H1 (cell line): ENCODE data around the gene NRP2. TPM values are rescaled to one million over a fixed set of nuclear protein-coding genes. Genes with fewer than 3 reads are reported as not detected.

Experiments
- CTCF ChIA-PET: fragments of 300-600 bp; sonication (Branson Sonifier 250); formaldehyde crosslinking; loops from one replicate; lab custom pipeline; 2021; ENCODE audit not compliant: partially characterized antibody; lab: Charles Lee
- POLR2A ChIA-PET: fragments of 300-600 bp; sonication (Branson Sonifier 250); formaldehyde crosslinking; loops from one replicate; lab custom pipeline; 2021; ENCODE audit warnings: inconsistent platforms; ENCODE audit not compliant: partially characterized antibody; lab: Charles Lee
- DNase-seq, 2 experiments: peaks; one replicate each; pipeline versions ENCODE4 v3.0.0 to v3.0.0-alpha.2; 2010 to 2022; ENCODE audit warnings: low spot score in 2 of 2, low read depth in 1 of 2, mixed read lengths in 1 of 2
- FAIRE-seq: peaks from 2 replicates; lab custom pipeline; 2011; peaks lifted over from hg19 to GRCh38; lab: Jason Lieb, UNC
- H2AFZ ChIP-seq: 2 replicates; pipeline ENCODE4 v1.8.1; 2012; ENCODE audit warnings: low read length, inconsistent platforms
- H2AK5ac ChIP-seq: 2 replicates; pipeline ENCODE4 v1.6.1; 2013; ENCODE audit warnings: low read depth, low read length
- H2BK120ac ChIP-seq: replicated peaks from 2 replicates; pipeline ENCODE3; 2013; ENCODE audit warnings: low read depth, low read length, inconsistent platforms
- H2BK12ac ChIP-seq: 2 replicates; pipeline ENCODE4 v1.6.1; 2013; ENCODE audit warnings: low read depth, low read length
- H2BK15ac ChIP-seq: 2 replicates; pipeline ENCODE4 v1.6.1; 2013; ENCODE audit warnings: low read length
- H2BK20ac ChIP-seq: 2 replicates; pipeline ENCODE4 v1.6.1; 2013; ENCODE audit warnings: low read length
- H2BK5ac ChIP-seq: 2 replicates; pipeline ENCODE4 v1.6.1; 2013; ENCODE audit warnings: low read depth, low read length
- H3K14ac ChIP-seq: 2 replicates; pipeline ENCODE4 v1.6.1; 2013; ENCODE audit warnings: inconsistent platforms; ENCODE audit not compliant: insufficient read length
- H3K18ac ChIP-seq: 2 replicates; pipeline ENCODE4 v1.6.1; 2013; ENCODE audit warnings: low read length; ENCODE audit errors: extremely low read depth
- H3K23ac ChIP-seq: 2 replicates; pipeline ENCODE4 v1.6.1; 2013; ENCODE audit warnings: inconsistent platforms; ENCODE audit not compliant: insufficient read length
- H3K23me2 ChIP-seq: 2 replicates; pipeline ENCODE4 v1.6.1; 2013; ENCODE audit warnings: low read depth, low read length
- H3K27ac ChIP-seq: 2 replicates; pipeline ENCODE4 v1.6.1; 2011; ENCODE audit warnings: low read depth, low read length, inconsistent platforms
- H3K27me3 ChIP-seq, 4 experiments: replicated peaks in 1 of 4; 1 replicate in 1 of 4; 2 replicates in 3 of 4; pipeline versions ENCODE4 v1.6.1 to v1.8.1; 2011 to 2013; ENCODE audit warnings: low read length in 3 of 4, mild to moderate bottlenecking in 3 of 4, inconsistent platforms in 2 of 4, mixed read lengths in 2 of 4, moderate library complexity in 1 of 4; ENCODE audit not compliant: control insufficient read depth in 3 of 4, insufficient read depth in 3 of 4; ENCODE audit errors: extremely low read depth in 1 of 4
- H3K36me3 ChIP-seq, 4 experiments: 2 replicates each; pipeline versions ENCODE4 v1.6.1 to v1.8.1; 2011 to 2013; ENCODE audit warnings: mild to moderate bottlenecking in 4 of 4, low read length in 3 of 4, moderate library complexity in 2 of 4, control low read depth in 1 of 4, inconsistent platforms in 1 of 4; ENCODE audit not compliant: insufficient read depth in 4 of 4, control insufficient read depth in 2 of 4
- H3K4ac ChIP-seq: replicated peaks from 2 replicates; pipeline ENCODE3; 2013; ENCODE audit warnings: low read length, low read depth, mixed read lengths, inconsistent platforms; ENCODE audit not compliant: insufficient read length
- H3K4me1 ChIP-seq, 4 experiments: replicated peaks in 1 of 4; 1 replicate in 1 of 4; 2 replicates in 3 of 4; pipeline versions ENCODE4 v1.6.1 to v1.8.1; 2011 to 2013; ENCODE audit warnings: low read length in 3 of 4, inconsistent platforms in 2 of 4, mixed read lengths in 1 of 4; ENCODE audit not compliant: insufficient read depth in 4 of 4, control insufficient read depth in 3 of 4
- H3K4me2 ChIP-seq, 2 experiments: 2 replicates each; pipeline versions ENCODE4 v1.6.1 to v1.8.1; 2011 to 2013; ENCODE audit warnings: low read depth in 2 of 2, low read length in 2 of 2, control low read depth in 1 of 2, inconsistent platforms in 1 of 2, mild to moderate bottlenecking in 1 of 2; ENCODE audit not compliant: insufficient read depth in 1 of 2
- H3K4me3 ChIP-seq, 4 experiments: fragments of 200-600, 300-600 bp in 1 of 4; sonication (generic), shearing (Covaris generic), sonication (Bioruptor Twin) in 1 of 4; 2 replicates each; pipeline versions ENCODE4 v1.5.1 to v1.8.1; 2011 to 2016; ENCODE audit warnings: low read length in 4 of 4, low read depth in 3 of 4, control low read depth in 2 of 4, inconsistent platforms in 2 of 4, mild to moderate bottlenecking in 2 of 4, mixed read lengths in 1 of 4, moderate library complexity in 1 of 4; ENCODE audit not compliant: insufficient read depth in 2 of 4; ENCODE audit errors: extremely low read depth in 1 of 4
- H3K56ac ChIP-seq: replicated peaks from 2 replicates; pipeline ENCODE3; 2013; ENCODE audit warnings: low read depth, mild to moderate bottlenecking, mixed read lengths, low read length, inconsistent platforms; ENCODE audit not compliant: insufficient read length
- H3K79me1 ChIP-seq: 2 replicates; pipeline ENCODE4 v1.6.1; 2013; ENCODE audit warnings: low read depth, low read length, control low read depth
- H3K79me2 ChIP-seq, 2 experiments: 2 replicates each; pipeline versions ENCODE4 v1.6.1 to v1.8.1; 2012 to 2013; ENCODE audit warnings: low read length in 2 of 2, mild to moderate bottlenecking in 2 of 2, inconsistent platforms in 1 of 2; ENCODE audit not compliant: insufficient read depth in 2 of 2, control insufficient read depth in 1 of 2
- H3K9ac ChIP-seq, 4 experiments: replicated peaks in 1 of 4; 1 replicate in 1 of 4; 2 replicates in 3 of 4; pipeline versions ENCODE4 v1.6.1 to v1.8.1; 2011 to 2013; ENCODE audit warnings: low read depth in 3 of 4, low read length in 3 of 4, control low read depth in 2 of 4, mild to moderate bottlenecking in 2 of 4, moderate library complexity in 2 of 4, inconsistent platforms in 1 of 4; ENCODE audit errors: extremely low read depth in 1 of 4
- H3K9me3 ChIP-seq, 2 experiments: 2 replicates each; pipeline versions ENCODE4 v1.6.1 to v1.8.1; 2012 to 2013; ENCODE audit warnings: mild to moderate bottlenecking in 2 of 2, moderate library complexity in 2 of 2, control low read depth in 1 of 2, inconsistent platforms in 1 of 2, low read depth in 1 of 2, low read length in 1 of 2, mixed read lengths in 1 of 2; ENCODE audit not compliant: insufficient read depth in 2 of 2
- H4K20me1 ChIP-seq, 2 experiments: replicated peaks in 1 of 2; 2 replicates each; pipeline versions ENCODE3 to v1.8.1; 2011 to 2013; ENCODE audit warnings: inconsistent platforms in 2 of 2, low read length in 2 of 2, mild to moderate bottlenecking in 1 of 2; ENCODE audit not compliant: insufficient read depth in 2 of 2, control insufficient read depth in 1 of 2
- H4K5ac ChIP-seq: 2 replicates; pipeline ENCODE4 v1.6.1; 2013; ENCODE audit warnings: low read length, low read depth, mixed read lengths, inconsistent platforms; ENCODE audit not compliant: insufficient read length
- H4K8ac ChIP-seq: 2 replicates; pipeline ENCODE4 v1.8.0; 2013; ENCODE audit warnings: mild to moderate bottlenecking, moderate library complexity, low read length, inconsistent platforms; ENCODE audit not compliant: insufficient read depth; ENCODE audit errors: extremely low read depth
- H4K91ac ChIP-seq: replicated peaks from 2 replicates; pipeline ENCODE3; 2013; ENCODE audit warnings: low read length, mixed read lengths, inconsistent platforms; ENCODE audit not compliant: insufficient read length
- BRCA1 ChIP-seq: IDR thresholded peaks from 2 replicates; pipeline ENCODE4 v1.6.1; 2012; ENCODE audit warnings: low read depth, low read length, improper control_type of control experiment
- CEBPB ChIP-seq: IDR thresholded peaks from 2 replicates; pipeline ENCODE4 v1.6.1; 2012; ENCODE audit warnings: low read depth, low read length
- EZH2 ChIP-seq: fragments of 200-600 bp; sonication (generic); IDR thresholded peaks from 2 replicates; pipeline ENCODE4 v1.7.1; 2012; ENCODE audit warnings: low read depth, mild to moderate bottlenecking, moderate library complexity, low read length, inconsistent platforms; ENCODE audit not compliant: severe bottlenecking
- FOSL1 ChIP-seq: IDR thresholded peaks from 2 replicates; pipeline ENCODE4 v1.6.1; 2011; ENCODE audit warnings: mild to moderate bottlenecking, low read depth, low read length, moderate library complexity; ENCODE audit not compliant: insufficient read depth
- HDAC2 ChIP-seq, 2 experiments: fragments of 300-600 bp in 1 of 2; sonication (generic) in 1 of 2; IDR thresholded peaks; 2 replicates each; pipeline ENCODE4 v1.6.1; 2011 to 2012; ENCODE audit warnings: low read depth in 2 of 2, low read length in 2 of 2, mild to moderate bottlenecking in 2 of 2, moderate library complexity in 2 of 2, borderline replicate concordance in 1 of 2, inconsistent platforms in 1 of 2
- SP4 ChIP-seq: IDR thresholded peaks from 2 replicates; pipeline ENCODE4 v1.6.1; 2012; ENCODE audit warnings: low read length, inconsistent platforms
- TAF1 ChIP-seq: IDR thresholded peaks from 2 replicates; pipeline ENCODE4 v1.6.1; 2011; ENCODE audit warnings: mild to moderate bottlenecking, low read depth, low read length
- WGBS, 2 experiments: shearing (Covaris generic) in 1 of 2; methylation state at CpG; one replicate each; pipeline versions ENCODE4 v1.1.6 to v1.1.7; 2013 to 2015; ENCODE audit warnings: low lambda C conversion rate in 2 of 2, mixed read lengths in 2 of 2, inconsistent platforms in 1 of 2, low coverage in 1 of 2, missing lambda C conversion rate in 1 of 2; ENCODE audit not compliant: insufficient replicate concordance in 2 of 2, insufficient coverage in 1 of 2, insufficient read length in 1 of 2; ENCODE audit errors: extremely low coverage in 1 of 2, missing lambda C conversion rate in 1 of 2; 5-methylcytosine and 5-hydroxymethylcytosine counted together
- polyA plus RNA-seq, 7 experiments: library from polyadenylated mRNA; depleted of rRNA in 3 of 7; stranded (reverse) in 5 of 7; unstranded in 2 of 7; fragments of >200 nt in 5 of 7; fragments of 200-250 nt in 2 of 7; gene quantifications; 1 replicate in 5 of 7; 2 replicates in 1 of 7; 4 replicates in 1 of 7; pipeline versions ENCODE4 v1.2.1 to v1.2.3, GENCODE V29; 2011 to 2013; ENCODE audit warnings: missing spikeins in 2 of 7, mixed read lengths in 2 of 7
- total RNA-seq: library from RNA; stranded (reverse); fragmentation: NEBNext Ultra II Directional; extraction: Animal tissue kit (Norgen Biotek cat#: 25700); gene quantifications from 2 replicates; pipeline ENCODE4 v1.2.1, GENCODE V29; 2021
- TF ChIP-seq, protein P1 (sequence below): IDR thresholded peaks from 2 replicates; pipeline ENCODE4 v1.6.1; 2011; ENCODE audit warnings: low read length, improper control_type of control experiment

The NRP2 gene
- total and polyA plus RNA-seq, 2 of the 8 experiments (the other 6 are each of a cell fraction or from before 2014, with no cell fraction given): 32.0 to 37.8 TPM

DNA sequence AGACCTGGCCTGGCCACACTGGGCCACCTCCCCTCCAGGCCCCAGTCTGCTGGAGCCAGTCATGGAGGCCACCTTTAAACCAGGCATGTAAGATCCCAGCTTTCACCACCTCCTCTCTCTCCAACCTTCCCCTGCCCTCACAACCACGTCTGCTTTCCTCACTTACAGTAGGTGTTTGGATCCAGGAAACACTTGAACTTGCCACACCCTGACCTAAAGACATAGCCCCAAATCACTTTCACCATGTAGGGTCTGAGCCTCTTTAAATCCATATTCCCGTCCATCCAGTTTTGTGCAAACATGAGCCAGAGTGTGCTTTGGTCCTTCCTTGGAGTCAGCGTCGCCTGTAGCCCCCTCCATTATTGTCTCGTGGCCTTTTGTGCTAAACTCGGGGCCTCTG, 66.8 kb downstream of the NRP2 start:
- TF ChIP-seq BRCA1 (no peak), CEBPB (no peak), EZH2 (no peak), TAF1 (no peak), HDAC2 (IDR thresholded peaks at IDR 0.05; ENCODE audit: borderline replicate concordance in 1 of 2, low read depth in 2 of 2, low read length in 2 of 2) (no peak), FOSL1 (no peak), SP4 (no peak)
- TF ChIP-seq, protein P1, sequence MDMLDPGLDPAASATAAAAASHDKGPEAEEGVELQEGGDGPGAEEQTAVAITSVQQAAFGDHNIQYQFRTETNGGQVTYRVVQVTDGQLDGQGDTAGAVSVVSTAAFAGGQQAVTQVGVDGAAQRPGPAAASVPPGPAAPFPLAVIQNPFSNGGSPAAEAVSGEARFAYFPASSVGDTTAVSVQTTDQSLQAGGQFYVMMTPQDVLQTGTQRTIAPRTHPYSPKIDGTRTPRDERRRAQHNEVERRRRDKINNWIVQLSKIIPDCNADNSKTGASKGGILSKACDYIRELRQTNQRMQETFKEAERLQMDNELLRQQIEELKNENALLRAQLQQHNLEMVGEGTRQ: no peak
- H4K8ac ChIP-seq: no peak overlapping the region
- H2BK5ac ChIP-seq: peak overlapping the region; percentile 97
- H2AFZ ChIP-seq: no peak overlapping the region
- H4K5ac ChIP-seq: peak overlapping the region; percentile 37
- FAIRE-seq (no peak), DNase-seq (no peak)
- H3K4me3 ChIP-seq: no peak overlapping the region
- no peaks in the 10 kb centered on the region for H3K9me3 ChIP-seq
- H3K23me2 ChIP-seq: no peaks in the 10 kb centered on the region
- no peak overlapping the region for H3K56ac ChIP-seq
- no peaks in the 10 kb centered on the region for H3K79me1 ChIP-seq
- no peaks in the 10 kb centered on the region for H4K20me1 ChIP-seq
- peak overlapping the region; percentile 39; the same call in 1 of the 2 replicates for H3K27ac ChIP-seq
- H3K23ac ChIP-seq: no peak overlapping the region
- peak overlapping the region; percentile 99 for H2BK12ac ChIP-seq
- peak overlapping the region; percentile 84 for H3K4ac ChIP-seq
- no peak overlapping the region for H3K14ac ChIP-seq
- H2AK5ac ChIP-seq: peak overlapping the region; percentile 98
- no peak overlapping the region for H3K9ac ChIP-seq
- H2BK20ac ChIP-seq: peak overlapping the region; percentile 100
- 76% methylated on average over 6 of the region's 6 CpGs; no CpG with 5 or more reads in 1 of the 2 experiments for WGBS, 2 experiments
- no peaks in the 10 kb centered on the region for H3K27me3 ChIP-seq
- H2BK15ac ChIP-seq: no peak overlapping the region
- H3K4me2 ChIP-seq: peak overlapping the region; percentile 23 to 40; a peak in 2 of 4 replicates
- POLR2A ChIA-PET: interaction anchor here (0.9 to 1.2 kb wide), 2 partner anchors 16 to 28 kb away, joined by 3 read pairs; no protein-coding TSS in a partner anchor
- peaks cover 6 to 17% (median 9%) of the 10 kb centered on the region in 4 experiments; a peak in 6 of 7 replicates for H3K4me1 ChIP-seq
- peaks cover 0 to 23% (median 13%) of the 10 kb centered on the region in 4 experiments; a peak in 7 of 8 replicates for H3K36me3 ChIP-seq
- no peaks in the 10 kb centered on the region for H3K79me2 ChIP-seq
- CTCF ChIA-PET: interaction anchor here (0.9 to 6.4 kb wide), 7 partner anchors 12 to 177 kb away, joined by 3 to 38 read pairs (median 3); no protein-coding TSS in a partner anchor
- peak overlapping the region; percentile 90 for H3K18ac ChIP-seq
- H4K91ac ChIP-seq: peak overlapping the region; percentile 100
- peak overlapping the region; percentile 97 for H2BK120ac ChIP-seq
